ENCODE measurements around the gene CACNA2D2. TPM values are rescaled to one million over a fixed set of nuclear protein-coding genes. Genes with fewer than 3 reads are reported as not detected.

Gene CACNA2D2
- polyA plus RNA-seq, 1 of the 3 experiments (the other 2 are of a cell fraction): 1.1 TPM

DNA sequence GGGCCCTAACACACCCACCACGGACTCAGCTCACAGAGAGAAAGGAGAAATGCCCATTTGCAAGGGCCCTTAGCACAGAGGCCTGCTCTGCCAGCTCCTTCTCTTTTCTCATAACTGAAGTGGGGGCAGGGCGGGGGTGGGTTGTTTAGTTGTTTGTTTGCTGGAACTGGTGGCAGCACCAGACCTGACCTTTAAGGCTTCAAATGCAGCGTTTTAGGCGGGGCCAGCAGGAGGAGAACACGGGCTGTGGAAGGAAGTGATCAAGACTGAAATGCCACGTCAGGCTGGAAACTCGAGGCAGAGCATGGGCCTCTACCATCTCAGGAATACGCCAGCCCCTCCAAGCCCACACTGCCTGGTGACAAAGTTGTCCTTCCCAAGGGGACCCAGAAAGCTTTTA, 9.3 kb downstream of the CACNA2D2 start:
- CTCF ChIA-PET: interaction anchor here (1.1 to 1.5 kb wide), 4 partner anchors 8 to 48 kb away, joined by 3 to 7 read pairs (median 4); no protein-coding TSS in a partner anchor
- no peak overlapping the region for H3K4me3 ChIP-seq (ENCODE audit: low read depth in 2 of 2, low read length in 1 of 2)
- H3K9ac ChIP-seq: no peak overlapping the region

DNA sequence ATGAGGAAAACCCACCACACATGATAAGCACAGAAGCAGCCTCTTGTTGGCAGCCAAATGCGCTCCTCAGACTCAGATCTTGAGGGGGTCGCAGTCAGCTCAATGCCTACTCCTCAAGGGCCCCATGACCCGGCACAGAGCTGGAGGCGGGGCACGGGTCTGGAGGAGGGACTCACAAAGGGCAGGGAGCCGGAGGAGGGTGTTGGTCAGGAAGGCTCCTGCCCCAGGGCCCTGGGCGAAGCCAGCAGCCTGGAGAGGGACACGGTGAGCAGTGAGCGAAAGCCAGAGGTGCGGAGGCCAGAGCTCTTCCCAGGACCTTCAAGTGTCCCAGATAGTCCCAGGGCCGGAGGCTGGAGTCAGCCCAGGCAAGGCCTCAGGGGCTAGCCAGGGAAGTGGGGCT, 9.8 kb downstream of the CACNA2D2 start:
- CTCF ChIA-PET: interaction anchor here (1.4 to 1.5 kb wide), 3 partner anchors 9 to 49 kb away, joined by 4 to 7 read pairs (median 5); no protein-coding TSS in a partner anchor
- peaks cover 25% of the 10 kb centered on the region for H3K27me3 ChIP-seq (ENCODE audit: insufficient read depth)

More for the DNA sequence above, 9.3 kb downstream of the CACNA2D2 start:
- DNase-seq: no peak
- no peak overlapping the region; a peak in 1 of 4 replicates for H3K27ac ChIP-seq (ENCODE audit: low read depth in 2 of 2, low read length in 1 of 2)
- H3K27me3 ChIP-seq (ENCODE audit: insufficient read depth): peaks cover 25% of the 10 kb centered on the region
- no peaks in the 10 kb centered on the region for H4K20me1 ChIP-seq (ENCODE audit: insufficient read depth)
- no peak overlapping the region for H2AFZ ChIP-seq (ENCODE audit: low read depth)
- no peak overlapping the region for H3K4me2 ChIP-seq
- 65% methylated on average over 6 of the region's 8 CpGs for WGBS (ENCODE audit: low lambda C conversion rate)
- H3K36me3 ChIP-seq (replicated peaks in 1 of 2; ENCODE audit: control insufficient read depth in 1 of 2, insufficient read depth in 2 of 2, low read length in 1 of 2): no peaks in the 10 kb centered on the region
- peaks cover 0 to 56% of the 10 kb centered on the region in 2 experiments; a peak in 1 of 4 replicates for H3K4me1 ChIP-seq (ENCODE audit: control insufficient read depth in 1 of 2, insufficient read depth in 2 of 2, low read depth in 1 of 2, low read length in 1 of 2)
- TF ChIP-seq JUND (IDR thresholded peaks at IDR 0.05) (no peak), SIN3A (IDR thresholded peaks at IDR 0.05; ENCODE audit: borderline replicate concordance, low read depth, low read length) (no peak), GATA2 (CRISPR knock-in tag; IDR thresholded peaks at IDR 0.05) (no peak), NRF1 (IDR thresholded peaks at IDR 0.05; ENCODE audit: low read depth, low read length) (no peak), TAF1 (IDR thresholded peaks at IDR 0.05; ENCODE audit: borderline replicate concordance, low read depth, low read length) (no peak), GABPA (IDR thresholded peaks at IDR 0.05; ENCODE audit: low read depth) (no peak), SMC3 (IDR thresholded peaks at IDR 0.05; ENCODE audit: low read depth, low read length) (no peak), TEAD4 (IDR thresholded peaks at IDR 0.05; ENCODE audit: borderline replicate concordance, insufficient read depth) (no peak), EZH2phosphoT487 (IDR thresholded peaks at IDR 0.05; ENCODE audit: borderline replicate concordance, low read depth) (no peak), FOXM1 (IDR thresholded peaks at IDR 0.05; ENCODE audit: low read depth) (no peak)
- TF ChIP-seq, protein P1, sequence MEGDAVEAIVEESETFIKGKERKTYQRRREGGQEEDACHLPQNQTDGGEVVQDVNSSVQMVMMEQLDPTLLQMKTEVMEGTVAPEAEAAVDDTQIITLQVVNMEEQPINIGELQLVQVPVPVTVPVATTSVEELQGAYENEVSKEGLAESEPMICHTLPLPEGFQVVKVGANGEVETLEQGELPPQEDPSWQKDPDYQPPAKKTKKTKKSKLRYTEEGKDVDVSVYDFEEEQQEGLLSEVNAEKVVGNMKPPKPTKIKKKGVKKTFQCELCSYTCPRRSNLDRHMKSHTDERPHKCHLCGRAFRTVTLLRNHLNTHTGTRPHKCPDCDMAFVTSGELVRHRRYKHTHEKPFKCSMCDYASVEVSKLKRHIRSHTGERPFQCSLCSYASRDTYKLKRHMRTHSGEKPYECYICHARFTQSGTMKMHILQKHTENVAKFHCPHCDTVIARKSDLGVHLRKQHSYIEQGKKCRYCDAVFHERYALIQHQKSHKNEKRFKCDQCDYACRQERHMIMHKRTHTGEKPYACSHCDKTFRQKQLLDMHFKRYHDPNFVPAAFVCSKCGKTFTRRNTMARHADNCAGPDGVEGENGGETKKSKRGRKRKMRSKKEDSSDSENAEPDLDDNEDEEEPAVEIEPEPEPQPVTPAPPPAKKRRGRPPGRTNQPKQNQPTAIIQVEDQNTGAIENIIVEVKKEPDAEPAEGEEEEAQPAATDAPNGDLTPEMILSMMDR (IDR thresholded peaks at IDR 0.05): no peak
- TF ChIP-seq, protein P2, sequence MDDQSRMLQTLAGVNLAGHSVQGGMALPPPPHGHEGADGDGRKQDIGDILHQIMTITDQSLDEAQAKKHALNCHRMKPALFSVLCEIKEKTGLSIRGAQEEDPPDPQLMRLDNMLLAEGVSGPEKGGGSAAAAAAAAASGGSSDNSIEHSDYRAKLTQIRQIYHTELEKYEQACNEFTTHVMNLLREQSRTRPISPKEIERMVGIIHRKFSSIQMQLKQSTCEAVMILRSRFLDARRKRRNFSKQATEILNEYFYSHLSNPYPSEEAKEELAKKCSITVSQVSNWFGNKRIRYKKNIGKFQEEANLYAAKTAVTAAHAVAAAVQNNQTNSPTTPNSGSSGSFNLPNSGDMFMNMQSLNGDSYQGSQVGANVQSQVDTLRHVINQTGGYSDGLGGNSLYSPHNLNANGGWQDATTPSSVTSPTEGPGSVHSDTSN (IDR thresholded peaks at IDR 0.05): no peak
- H3K9me3 ChIP-seq: no peaks in the 10 kb centered on the region
- no peaks in the 10 kb centered on the region for H3K79me2 ChIP-seq (ENCODE audit: insufficient read depth)
- no peaks in the 10 kb centered on the region for H3F3A ChIP-seq (replicated peaks; ENCODE audit: insufficient read depth)
- POLR2A ChIA-PET: no interaction called here
- no peaks in the 10 kb centered on the region for H3K9me2 ChIP-seq

More for the DNA sequence above, 9.8 kb downstream of the CACNA2D2 start:
- no peak for TF ChIP-seq RCOR1 (IDR thresholded peaks at IDR 0.05; ENCODE audit: low read length)
- no peaks in the 10 kb centered on the region for H3K9me3 ChIP-seq
- DNase-seq: no peak
- H3K9me2 ChIP-seq: no peaks in the 10 kb centered on the region
- H3K9ac ChIP-seq: no peak overlapping the region
- H3K4me1 ChIP-seq (ENCODE audit: control insufficient read depth in 1 of 2, insufficient read depth in 2 of 2, low read depth in 1 of 2, low read length in 1 of 2): peaks cover 0 to 52% of the 10 kb centered on the region in 2 experiments; a peak in 1 of 4 replicates
- no peaks in the 10 kb centered on the region for H3F3A ChIP-seq (replicated peaks; ENCODE audit: insufficient read depth)
- H4K20me1 ChIP-seq (ENCODE audit: insufficient read depth): no peaks in the 10 kb centered on the region
- no peaks in the 10 kb centered on the region for H3K36me3 ChIP-seq (replicated peaks in 1 of 2; ENCODE audit: control insufficient read depth in 1 of 2, insufficient read depth in 2 of 2, low read length in 1 of 2)
- H2AFZ ChIP-seq (ENCODE audit: low read depth): no peak overlapping the region
- WGBS (ENCODE audit: low lambda C conversion rate): 93% methylated on average over 8 of the region's 11 CpGs
- H3K27ac ChIP-seq (ENCODE audit: low read depth in 2 of 2, low read length in 1 of 2): no peak overlapping the region; a peak in 1 of 4 replicates
- POLR2A ChIA-PET: no interaction called here
- no peak overlapping the region for H3K4me3 ChIP-seq (ENCODE audit: low read depth in 2 of 2, low read length in 1 of 2)
- H3K4me2 ChIP-seq: no peak overlapping the region
- no peaks in the 10 kb centered on the region for H3K79me2 ChIP-seq (ENCODE audit: insufficient read depth)

All from SK-N-SH (cell line).